PC-3 (cell line): ENCODE data around the gene ANKUB1. TPM values are rescaled to one million over a fixed set of nuclear protein-coding genes. Genes with fewer than 3 reads are reported as not detected.
A peak's percentile ranks its signal among the peaks of the same experiment; 100 is the strongest.

Experiments used
- ATAC-seq: fragments of 200-7000 bp; cut with Tn5 transposase; 2 replicates; pipeline ENCODE4 v1.9.1; 2020; ENCODE audit warnings: mild to moderate bottlenecking, moderate library complexity
- BruUV-seq: library from RNA; stranded (reverse); fragments of 400-500 nt; replicated peaks from 2 replicates; lab custom pipeline; 2021; lab: Mats Ljungman, UMichigan
- CTCF ChIA-PET: fragments of 300-600 bp; sonication (Branson Sonifier 250); formaldehyde crosslinking; loops from one replicate; lab custom pipeline; 2022; ENCODE audit warnings: antibody characterized with exemption; lab: Charles Lee
- POLR2A ChIA-PET: fragments of 300-600 bp; sonication (Branson Sonifier 250); formaldehyde crosslinking; loops from one replicate; lab custom pipeline; 2022; ENCODE audit warnings: antibody characterized with exemption; ENCODE audit not compliant: unreplicated experiment; lab: Charles Lee
- DNase-seq: peaks from one replicate; pipeline ENCODE4 v3.0.0-alpha.2; 2015
- H2AFZ ChIP-seq: fragments of 300-600 bp; sonication (generic); 2 replicates; pipeline ENCODE4 v1.6.0; 2016; ENCODE audit warnings: antibody characterized with exemption, low read length
- H3F3A ChIP-seq: fragments of 300-600 bp; sonication (generic); one replicate; pipeline ENCODE4 v1.6.0; 2017; ENCODE audit warnings: antibody characterized with exemption, low read length, control low read depth, mild to moderate bottlenecking; ENCODE audit not compliant: unreplicated experiment
- H3K27ac ChIP-seq: fragments of 300-600 bp; sonication (generic); 2 replicates; pipeline ENCODE4 v1.5.1; 2016; ENCODE audit warnings: mild to moderate bottlenecking, low read length
- H3K27me3 ChIP-seq: fragments of 300-600 bp; sonication (generic); 2 replicates; pipeline ENCODE4 v1.6.1; 2016; ENCODE audit warnings: low read length, mixed read lengths
- H3K36me3 ChIP-seq: fragments of 300-600 bp; sonication (generic); 2 replicates; pipeline ENCODE4 v1.6.1; 2016; ENCODE audit warnings: low read depth, mixed run types, low read length, mixed read lengths
- H3K4me1 ChIP-seq: fragments of 300-600 bp; sonication (generic); 2 replicates; pipeline ENCODE4 v1.5.1; 2016; ENCODE audit warnings: low read length; ENCODE audit not compliant: insufficient read depth
- H3K4me2 ChIP-seq: fragments of 300-600 bp; sonication (generic); 2 replicates; pipeline ENCODE4 v1.6.0; 2016; ENCODE audit warnings: low read length
- H3K4me3 ChIP-seq: fragments of 300-600 bp; sonication (generic); 2 replicates; pipeline ENCODE4 v1.5.1; 2016; ENCODE audit warnings: mild to moderate bottlenecking, low read length, mixed read lengths
- H3K79me2 ChIP-seq: fragments of 300-600 bp; sonication (generic); 2 replicates; pipeline ENCODE4 v1.6.1; 2017; ENCODE audit warnings: low read length, mixed read lengths
- H3K9ac ChIP-seq: fragments of 300-600 bp; sonication (generic); 2 replicates; pipeline ENCODE4 v1.6.0; 2016; ENCODE audit warnings: mild to moderate bottlenecking, low read length
- H3K9me2 ChIP-seq: fragments of 300-600 bp; sonication (generic); replicated peaks from 2 replicates; pipeline ENCODE4 v1.6.1; 2016; ENCODE audit warnings: mixed run types, low read length, mixed read lengths
- H3K9me3 ChIP-seq: fragments of 300-600 bp; sonication (generic); 2 replicates; pipeline ENCODE4 v1.6.1; 2016; ENCODE audit warnings: low read length, mixed read lengths
- H4K20me1 ChIP-seq: fragments of 300-600 bp; sonication (generic); 2 replicates; pipeline ENCODE4 v1.6.1; 2016; ENCODE audit warnings: low read length, mixed read lengths
- EZH2 ChIP-seq: fragments of 300-600 bp; sonication (generic); IDR thresholded peaks from one replicate; pipeline ENCODE4 v1.6.1; 2017; ENCODE audit warnings: antibody characterized with exemption, mild to moderate bottlenecking, low read length; ENCODE audit not compliant: unreplicated experiment
- EZH2phosphoT487 ChIP-seq: fragments of 300-600 bp; sonication (generic); IDR thresholded peaks from 2 replicates; pipeline ENCODE4 v1.6.1; 2018; ENCODE audit warnings: mild to moderate bottlenecking, antibody characterized with exemption, low read length, borderline replicate concordance
- intact Hi-C: fragments of 100-400 bp; cut with micrococcal nuclease; formaldehyde crosslinking; loops from 2 replicates; pipeline ENCODE4 v1.9.0; 2023
- total RNA-seq: library from RNA; depleted of rRNA; stranded (reverse); fragments of >200 nt; gene quantifications from 2 replicates; pipeline ENCODE4 v1.2.3, GENCODE V29; 2014
- TF ChIP-seq, protein P1 (sequence below): fragments of 300-600 bp; sonication (generic); conservative IDR thresholded peaks from 2 replicates; pipeline ENCODE4 v1.5.1; 2017; ENCODE audit warnings: antibody characterized with exemption, low read depth, mild to moderate bottlenecking, low read length

Gene ANKUB1
- total RNA-seq, 1 experiment from 2014 or later, result not detected

DNA sequence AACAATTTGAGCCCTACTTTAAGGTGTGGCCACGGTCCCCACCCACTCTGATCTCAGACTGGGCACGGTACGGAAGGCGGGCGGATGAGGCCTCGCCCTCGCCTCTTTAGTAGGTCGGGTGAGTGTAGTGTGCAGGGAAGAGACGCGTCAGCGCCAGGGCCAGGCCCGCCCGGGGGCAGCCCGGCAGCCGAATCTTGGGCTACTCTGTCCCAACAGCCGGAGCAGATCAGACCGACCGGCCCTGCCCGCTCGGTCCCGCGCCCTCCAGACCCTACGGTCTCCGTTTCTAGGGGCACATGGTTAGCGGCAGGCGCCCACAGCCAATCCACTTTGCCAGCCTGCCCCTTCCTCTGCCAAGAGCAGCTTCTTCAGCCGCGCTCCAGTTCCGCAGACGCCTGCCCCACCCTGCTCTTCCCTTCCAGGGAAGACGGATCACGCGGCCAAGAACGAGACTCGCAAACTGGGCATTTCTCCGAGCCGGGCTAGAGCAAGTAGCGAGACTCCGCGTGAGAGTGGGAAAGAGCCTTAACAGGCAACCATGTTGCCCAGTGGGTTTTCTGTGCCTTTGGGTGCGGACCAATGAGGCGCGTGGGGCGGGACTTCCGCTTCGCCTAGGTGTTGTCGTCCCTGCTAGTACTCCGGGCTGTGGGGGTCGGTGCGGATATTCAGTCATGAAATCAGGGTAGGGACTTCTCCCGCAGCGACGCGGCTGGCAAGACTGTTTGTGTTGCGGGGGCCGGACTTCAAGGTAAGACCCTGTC is 20.4 kb upstream of the ANKUB1 start, which contains the start of gene RNF13:
Gene RNF13, plus strand, starts transcription at position 610 of the 761 bp plus-strand sequence. CDS start 32,812 bp downstream, outside the sequence.
- Histone ChIP-seq H3K9me3 (no peaks in the 10 kb centered on the region), H3K4me3 (peak within 1 kb of the TSS; percentile 89), H3K27me3 (no peaks in the 10 kb centered on the region), H3K4me1 (peaks cover 40% of the 10 kb centered on the region), H3K4me2 (peak within 1 kb of the TSS; percentile 94), H2AFZ (peak within 1 kb of the TSS; percentile 90), H4K20me1 (peaks cover 29% of the 10 kb centered on the region), H3F3A (no peaks in the 10 kb centered on the region), H3K36me3 (no peaks in the 10 kb centered on the region), H3K79me2 (peaks cover 48% of the 10 kb centered on the region), H3K9me2 (no peaks in the 10 kb centered on the region), H3K9ac (peak within 1 kb of the TSS; percentile 92), H3K27ac (peak within 1 kb of the TSS; percentile 91)
- TF ChIP-seq, protein P1, sequence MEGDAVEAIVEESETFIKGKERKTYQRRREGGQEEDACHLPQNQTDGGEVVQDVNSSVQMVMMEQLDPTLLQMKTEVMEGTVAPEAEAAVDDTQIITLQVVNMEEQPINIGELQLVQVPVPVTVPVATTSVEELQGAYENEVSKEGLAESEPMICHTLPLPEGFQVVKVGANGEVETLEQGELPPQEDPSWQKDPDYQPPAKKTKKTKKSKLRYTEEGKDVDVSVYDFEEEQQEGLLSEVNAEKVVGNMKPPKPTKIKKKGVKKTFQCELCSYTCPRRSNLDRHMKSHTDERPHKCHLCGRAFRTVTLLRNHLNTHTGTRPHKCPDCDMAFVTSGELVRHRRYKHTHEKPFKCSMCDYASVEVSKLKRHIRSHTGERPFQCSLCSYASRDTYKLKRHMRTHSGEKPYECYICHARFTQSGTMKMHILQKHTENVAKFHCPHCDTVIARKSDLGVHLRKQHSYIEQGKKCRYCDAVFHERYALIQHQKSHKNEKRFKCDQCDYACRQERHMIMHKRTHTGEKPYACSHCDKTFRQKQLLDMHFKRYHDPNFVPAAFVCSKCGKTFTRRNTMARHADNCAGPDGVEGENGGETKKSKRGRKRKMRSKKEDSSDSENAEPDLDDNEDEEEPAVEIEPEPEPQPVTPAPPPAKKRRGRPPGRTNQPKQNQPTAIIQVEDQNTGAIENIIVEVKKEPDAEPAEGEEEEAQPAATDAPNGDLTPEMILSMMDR, result no peak
- TF ChIP-seq EZH2phosphoT487 (no peak; the same call in 1 of the 2 replicates), EZH2 (no peak)
- ATAC-seq (peak; percentile 87), DNase-seq (peak; percentile 94)
- ChIA-PET CTCF (interaction anchor here (0.8 kb wide), 1 partner anchor 67 kb away, joined by 3 read pairs; no protein-coding TSS in a partner anchor), POLR2A (interaction anchor here (0.7 kb wide), 1 partner anchor 33 kb away, joined by 3 read pairs; no protein-coding TSS in a partner anchor)
- no TSS peak for BruUV-seq
- intact Hi-C loops, result loop anchor here (2.0 to 5.0 kb wide), 2 partner anchors 32 to 155 kb away; partner anchors contain the start of gene WWTR1

DNA sequence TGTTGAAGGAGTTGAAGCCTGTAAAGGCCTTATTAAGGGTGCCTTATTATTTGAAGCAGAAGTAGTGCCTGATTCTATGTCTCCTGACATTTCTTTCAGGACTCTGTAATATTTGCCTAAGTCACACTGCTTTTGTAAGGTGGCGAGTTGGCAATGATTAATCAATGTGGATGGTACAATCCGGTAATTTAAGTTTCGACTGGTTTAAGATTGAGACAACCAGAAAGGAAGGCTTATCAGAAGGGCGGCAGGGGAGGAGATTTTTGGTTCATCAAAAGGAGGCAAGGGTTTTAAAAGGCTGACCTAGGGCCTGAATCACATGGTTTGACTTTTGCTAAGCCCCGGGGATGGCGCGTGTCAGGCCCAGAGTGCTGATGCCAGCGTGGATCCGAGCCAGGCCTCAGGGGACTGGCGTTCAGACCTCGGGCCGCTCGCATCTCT is 19.8 kb upstream of the ANKUB1 start:
- intact Hi-C loops, result loop anchor here (2.0 to 5.0 kb wide), 2 partner anchors 33 to 155 kb away; partner anchors contain the start of gene WWTR1
- ChIA-PET CTCF (no interaction called here), POLR2A (no interaction called here)
- Histone ChIP-seq H3K27ac (peak overlapping the region; percentile 91), H3K9ac (peak overlapping the region; percentile 92), H3F3A (no peaks in the 10 kb centered on the region), H3K27me3 (no peaks in the 10 kb centered on the region), H3K9me3 (no peaks in the 10 kb centered on the region), H3K4me1 (peaks cover 36% of the 10 kb centered on the region), H3K79me2 (peaks cover 42% of the 10 kb centered on the region), H3K4me2 (peak overlapping the region; percentile 94), H3K4me3 (peak overlapping the region; percentile 89), H4K20me1 (peaks cover 23% of the 10 kb centered on the region), H3K9me2 (no peaks in the 10 kb centered on the region), H2AFZ (peak overlapping the region; percentile 90), H3K36me3 (no peaks in the 10 kb centered on the region)
- TF ChIP-seq EZH2 (no peak), EZH2phosphoT487 (peak; percentile 75; the same call in 1 of the 2 replicates)
- ATAC-seq (no peak), DNase-seq (no peak)
- TSS peak; percentile 87 for BruUV-seq

- peaks cover 28% of the 10 kb centered on the region for H3K79me2 ChIP-seq
- DNase-seq (no peak), ATAC-seq (no peak)
- no peaks in the 10 kb centered on the region for H3K36me3 ChIP-seq
- no peak overlapping the region for H3K4me2 ChIP-seq
- peaks cover 18% of the 10 kb centered on the region for H4K20me1 ChIP-seq
- intact Hi-C loops, result loop anchor here (5.0 kb wide), 1 partner anchor 154 kb away; the partner anchor contains the start of gene WWTR1
- no peaks in the 10 kb centered on the region for H3F3A ChIP-seq
- TF ChIP-seq EZH2phosphoT487 (no peak), EZH2 (no peak)
- TF ChIP-seq, protein P1, result no peak
- no TSS peak for BruUV-seq
- H3K9ac ChIP-seq, result no peak overlapping the region
- H3K9me3 ChIP-seq, result no peaks in the 10 kb centered on the region
- no peak overlapping the region for H2AFZ ChIP-seq
- H3K4me1 ChIP-seq, result peaks cover 22% of the 10 kb centered on the region
- H3K9me2 ChIP-seq, result no peaks in the 10 kb centered on the region
- no peaks in the 10 kb centered on the region for H3K27me3 ChIP-seq
- ChIA-PET POLR2A (no interaction called here), CTCF (no interaction called here)
- no peak overlapping the region for H3K4me3 ChIP-seq
- no peak overlapping the region for H3K27ac ChIP-seq
These were observed 18.5 kb upstream of the ANKUB1 start for GRCh38 chr3:149810846-149811245.
